ENCODE data around the gene KHK. TPM values are rescaled to one million over a fixed set of nuclear protein-coding genes. Genes with fewer than 3 reads are reported as not detected.
"Not testable (repeated sequence)": the region's sequence is repeated elsewhere in the genome, so short reads cannot be mapped to it uniquely, and the experiment has no call there.

The KHK gene
- total RNA-seq, 4 donors from 2014 or later: 5.1 to 12.2 (median 9.1) TPM

- TF ChIP-seq EP300 (IDR thresholded peaks at IDR 0.05) (no peak), POLR2A (IDR thresholded peaks at IDR 0.05) (no peak), CTCF (IDR thresholded peaks at IDR 0.05) (no peak)
- Histone ChIP-seq H3K27me3 (no peaks in the 10 kb centered on the region), H3K4me1 (peaks cover 0 to 70% (median 25%) of the 10 kb centered on the region in 4 donors), H3K27ac (peak overlapping the region; percentile 81 to 98 (median 93)), H3K36me3 (peaks cover 0 to 18% (median 0%) of the 10 kb centered on the region in 3 donors), H3K9me3 (no peaks in the 10 kb centered on the region), H3K4me3 (no peak overlapping the region)
- no peak for DNase-seq (ENCODE audit: low spot score in 2 of 2)
- 66 to 69% methylated on average over 5 of the region's 5 CpGs for WGBS, 2 donors
Measured at GRCh38 chr2:27072920-27073319, 13.7 kb upstream of the KHK start.

GRCh38 chr2:27073782-27074181, 12.8 kb upstream of the KHK start:
- peaks cover 0 to 10% (median 0%) of the 10 kb centered on the region in 3 donors for H3K36me3 ChIP-seq
- peak overlapping the region in 2 of 4 donors; percentile 57 to 71 for H3K27ac ChIP-seq
- peaks cover 0 to 70% (median 28%) of the 10 kb centered on the region in 4 donors for H3K4me1 ChIP-seq
- 19 to 23% methylated on average over 2 of the region's 2 CpGs for WGBS, 2 donors
- no peak for TF ChIP-seq EP300 (IDR thresholded peaks at IDR 0.05)
- no peak for TF ChIP-seq CTCF (IDR thresholded peaks at IDR 0.05)
- TF ChIP-seq POLR2A (IDR thresholded peaks at IDR 0.05): no peak
- no peaks in the 10 kb centered on the region for H3K9me3 ChIP-seq
- DNase-seq (ENCODE audit: low spot score in 2 of 2): no peak
- H3K4me3 ChIP-seq: no peak overlapping the region
- no peaks in the 10 kb centered on the region for H3K27me3 ChIP-seq

GRCh38 chr2:27074738-27075565, 11.6 kb upstream of the KHK start:
- TF ChIP-seq EP300 (IDR thresholded peaks at IDR 0.05): no peak
- no peak for TF ChIP-seq CTCF (IDR thresholded peaks at IDR 0.05)
- no peak for TF ChIP-seq POLR2A (IDR thresholded peaks at IDR 0.05)
- H3K27me3 ChIP-seq: no peaks in the 10 kb centered on the region
- 54 to 59% methylated on average over 4 of the region's 4 CpGs for WGBS, 2 donors
- H3K4me1 ChIP-seq: peaks cover 0 to 70% (median 36%) of the 10 kb centered on the region in 4 donors
- no peak for DNase-seq (ENCODE audit: low spot score in 2 of 2)
- no peak overlapping the region for H3K4me3 ChIP-seq
- no peaks in the 10 kb centered on the region for H3K36me3 ChIP-seq
- no peaks in the 10 kb centered on the region for H3K9me3 ChIP-seq
- no peak overlapping the region for H3K27ac ChIP-seq

- H3K36me3 ChIP-seq; H3K4me3 ChIP-seq; H3K27me3 ChIP-seq; H3K9me3 ChIP-seq; DNase-seq (ENCODE audit: low spot score in 2 of 2): not testable (repeated sequence)
- WGBS, 2 donors: 80 to 84% methylated on average over 6 of the region's 6 CpGs
- Histone ChIP-seq H3K4me1 (peaks cover 0 to 70% (median 36%) of the 10 kb centered on the region in 4 donors), H3K27ac (peak overlapping the region in 1 of 4 donors; percentile 94)
Measured at GRCh38 chr2:27075566-27075871, 11.1 kb upstream of the KHK start.

- H3K4me1 ChIP-seq: peaks cover 0 to 75% (median 38%) of the 10 kb centered on the region in 4 donors
Measured at GRCh38 chr2:27076323-27076722, 10.2 kb upstream of the KHK start.

More at GRCh38 chr2:27076323-27076722, 10.2 kb upstream of the KHK start:
- H3K27ac ChIP-seq: peak overlapping the region in 1 of 4 donors; percentile 94
- TF ChIP-seq EP300 (IDR thresholded peaks at IDR 0.05) (no peak), POLR2A (IDR thresholded peaks at IDR 0.05) (no peak), CTCF (IDR thresholded peaks at IDR 0.05) (no peak)
- DNase-seq (ENCODE audit: low spot score in 2 of 2): no peak
- no peaks in the 10 kb centered on the region for H3K27me3 ChIP-seq
- H3K36me3 ChIP-seq: no peaks in the 10 kb centered on the region
- H3K9me3 ChIP-seq: no peaks in the 10 kb centered on the region
- H3K4me3 ChIP-seq: no peak overlapping the region
- WGBS, 2 donors: 86 to 88% methylated on average over 4 of the region's 4 CpGs
